Hepatocyte (in vitro differentiated cells): ENCODE results near the gene AVPI1. TPM values are rescaled to one million over a fixed set of nuclear protein-coding genes. Genes with fewer than 3 reads are reported as not detected.
A peak's percentile ranks its signal among the peaks of the same experiment; 100 is the strongest.

Experiments used
- DNase-seq: peaks from one replicate; pipeline ENCODE4 v3.0.0-alpha.2; 2016; ENCODE audit warnings: low spot score
- H2AFZ ChIP-seq: fragments of 200-600 bp; sonication (generic); 2 replicates; pipeline ENCODE4 v1.6.0; 2016; ENCODE audit warnings: antibody characterized with exemption, mild to moderate bottlenecking
- H3K27ac ChIP-seq: fragments of 200-600 bp; sonication (generic); 2 replicates; pipeline ENCODE4 v1.5.1; 2016; ENCODE audit warnings: mild to moderate bottlenecking
- H3K27me3 ChIP-seq: fragments of 200-600 bp; sonication (generic); 2 replicates; pipeline ENCODE4 v1.6.1; 2016
- H3K36me3 ChIP-seq: fragments of 200-600 bp; sonication (generic); replicated peaks from 2 replicates; pipeline ENCODE4 v1.5.1; 2016; ENCODE audit warnings: low read depth; ENCODE audit not compliant: insufficient read depth
- H3K4me1 ChIP-seq: fragments of 200-600 bp; sonication (generic); 2 replicates; pipeline ENCODE4 v1.5.1; 2016; ENCODE audit warnings: mild to moderate bottlenecking, moderate library complexity; ENCODE audit not compliant: insufficient read depth
- H3K4me2 ChIP-seq: fragments of 200-600 bp; sonication (generic); 2 replicates; pipeline ENCODE4 v1.6.0; 2016
- H3K4me3 ChIP-seq: fragments of 200-600 bp; sonication (generic); 2 replicates; pipeline ENCODE4 v1.5.1; 2016; ENCODE audit warnings: mild to moderate bottlenecking
- H3K79me2 ChIP-seq: fragments of 200-600 bp; sonication (generic); 2 replicates; pipeline ENCODE4 v1.6.0; 2017; ENCODE audit warnings: mild to moderate bottlenecking
- H3K9me2 ChIP-seq: fragments of 200-600 bp; sonication (generic); replicated peaks from 2 replicates; pipeline ENCODE4 v1.6.0; 2017; ENCODE audit warnings: mild to moderate bottlenecking; ENCODE audit not compliant: insufficient read depth
- H3K9me3 ChIP-seq: fragments of 200-600 bp; sonication (generic); 2 replicates; pipeline ENCODE4 v1.5.1; 2016; ENCODE audit warnings: low read depth, mild to moderate bottlenecking
- H4K20me1 ChIP-seq: fragments of 200-600 bp; sonication (generic); 2 replicates; pipeline ENCODE4 v1.6.0; 2016; ENCODE audit warnings: mild to moderate bottlenecking; ENCODE audit not compliant: insufficient read depth, poor library complexity, severe bottlenecking
- CTCF ChIP-seq: fragments of 200-600 bp; sonication (generic); IDR thresholded peaks from 2 replicates; pipeline ENCODE4 v1.5.1; 2016; ENCODE audit warnings: antibody characterized with exemption, mild to moderate bottlenecking; ENCODE audit not compliant: poor library complexity
- EZH2 ChIP-seq: fragments of 200-600 bp; sonication (generic); IDR thresholded peaks from 2 replicates; pipeline ENCODE4 v1.6.1; 2016; ENCODE audit warnings: antibody characterized with exemption, mild to moderate bottlenecking, borderline replicate concordance
- EZH2phosphoT487 ChIP-seq: fragments of 200-600 bp; sonication (generic); IDR thresholded peaks from one replicate; pipeline ENCODE4 v1.6.1; 2018; ENCODE audit warnings: antibody characterized with exemption, mild to moderate bottlenecking, low read depth, moderate library complexity; ENCODE audit not compliant: unreplicated experiment, severe bottlenecking
- WGBS: methylation state at CpG from one replicate; pipeline ENCODE4 v1.1.6; 2016; ENCODE audit warnings: low lambda C conversion rate; ENCODE audit errors: missing lambda C conversion rate; 5-methylcytosine and 5-hydroxymethylcytosine counted together
- polyA plus RNA-seq: library from polyadenylated mRNA; unstranded; fragments of >200 nt; fragmentation: Nextera tagmentation; extraction: Ambion mirVana; gene quantifications from 2 replicates; pipeline ENCODE4 v1.2.1, GENCODE V29; 2016
- total RNA-seq: library from RNA; depleted of rRNA; stranded (reverse); fragments of >200 nt; gene quantifications from 2 replicates; pipeline ENCODE4 v1.2.3, GENCODE V29; 2014

The AVPI1 gene
- total and polyA plus RNA-seq, 2 experiments from 2014 or later = 26.4 to 34.1 TPM

GRCh38 chr10:97682042-97682441 is 5.0 kb downstream of the AVPI1 start:
- Histone ChIP-seq H3K9me3 (no peaks in the 10 kb centered on the region), H3K4me3 (no peak overlapping the region), H3K4me2 (peak overlapping the region; percentile 87), H3K27me3 (no peaks in the 10 kb centered on the region), H3K79me2 (peaks cover 58% of the 10 kb centered on the region), H3K9me2 (no peaks in the 10 kb centered on the region), H4K20me1 (no peaks in the 10 kb centered on the region), H3K36me3 (no peaks in the 10 kb centered on the region), H3K4me1 (peaks cover 42% of the 10 kb centered on the region), H3K27ac (peak overlapping the region; percentile 89), H2AFZ (no peak overlapping the region)
- peak; percentile 53 for DNase-seq
- TF ChIP-seq EZH2 = no peak
- no peak for TF ChIP-seq EZH2phosphoT487
- TF ChIP-seq CTCF = no peak
- WGBS = 66% methylated on average over 4 of the region's 4 CpGs

- Histone ChIP-seq H3K9me2 (no peaks in the 10 kb centered on the region), H3K4me2 (no peak overlapping the region), H3K4me1 (peaks cover 27% of the 10 kb centered on the region), H3K4me3 (no peak overlapping the region), H3K27me3 (no peaks in the 10 kb centered on the region), H3K27ac (no peak overlapping the region), H3K36me3 (no peaks in the 10 kb centered on the region), H2AFZ (no peak overlapping the region), H3K9me3 (no peaks in the 10 kb centered on the region), H3K79me2 (peaks cover 38% of the 10 kb centered on the region), H4K20me1 (no peaks in the 10 kb centered on the region)
- 96% methylated on average over 16 of the region's 16 CpGs for WGBS
- no peak for DNase-seq
- TF ChIP-seq EZH2phosphoT487 = no peak
- no peak for TF ChIP-seq CTCF
- no peak for TF ChIP-seq EZH2
These were observed 7.4 kb downstream of the AVPI1 start for GRCh38 chr10:97679594-97679993.

- H3K4me2 ChIP-seq = no peak overlapping the region
- H3K36me3 ChIP-seq = no peaks in the 10 kb centered on the region
- H2AFZ ChIP-seq = no peak overlapping the region
- peak; percentile 78 for DNase-seq
- H3K27me3 ChIP-seq = no peaks in the 10 kb centered on the region
- H3K27ac ChIP-seq = peak overlapping the region; percentile 24
- no peaks in the 10 kb centered on the region for H4K20me1 ChIP-seq
- H3K9me2 ChIP-seq = no peaks in the 10 kb centered on the region
- peak; percentile 85 for TF ChIP-seq CTCF
- no peak for TF ChIP-seq EZH2phosphoT487
- TF ChIP-seq EZH2 = no peak
- peaks cover 3% of the 10 kb centered on the region for H3K4me1 ChIP-seq
- no peaks in the 10 kb centered on the region for H3K9me3 ChIP-seq
- 97% methylated on average over 2 of the region's 2 CpGs for WGBS
- no peak overlapping the region for H3K4me3 ChIP-seq
- peaks cover 20% of the 10 kb centered on the region for H3K79me2 ChIP-seq
These were observed 10.1 kb downstream of the AVPI1 start for GRCh38 chr10:97676770-97677581.
